Thymus (tissue), 11 donors: ENCODE results near the gene TOP1. TPM values are rescaled to one million over a fixed set of nuclear protein-coding genes. Genes with fewer than 3 reads are reported as not detected.
"Not testable (repeated sequence)": the region's sequence is repeated elsewhere in the genome, so short reads cannot be mapped to it uniquely, and the experiment has no call there.

Source experiments
- DNase-seq, 9 donors: peaks; one replicate each; pipeline ENCODE4 v3.0.0-alpha.2; 2013; ENCODE audit warnings: low spot score in 9 of 9, low read depth in 6 of 9, missing footprints in 1 of 9
- H3K27ac ChIP-seq, 2 donors: one replicate each; pipeline ENCODE4 v1.5.1; 2013; ENCODE audit warnings: control low read depth in 1 of 2, low read depth in 1 of 2, low read length in 1 of 2, mild to moderate bottlenecking in 1 of 2, moderate library complexity in 1 of 2
- H3K27me3 ChIP-seq, 2 donors: one replicate each; pipeline ENCODE4 v1.5.1; 2013; ENCODE audit warnings: low read length in 1 of 2; ENCODE audit not compliant: control insufficient read depth in 2 of 2, insufficient read depth in 1 of 2
- H3K36me3 ChIP-seq, 2 donors: one replicate each; pipeline ENCODE4 v1.5.1; 2013; ENCODE audit warnings: low read length in 1 of 2, mild to moderate bottlenecking in 1 of 2, moderate library complexity in 1 of 2; ENCODE audit not compliant: control insufficient read depth in 2 of 2, insufficient read depth in 2 of 2
- H3K4me1 ChIP-seq, 2 donors: one replicate each; pipeline ENCODE4 v1.5.1; 2013; ENCODE audit warnings: low read length in 2 of 2; ENCODE audit not compliant: control insufficient read depth in 2 of 2, insufficient read depth in 2 of 2
- H3K4me3 ChIP-seq, 2 donors: one replicate each; pipeline ENCODE4 v1.5.1; 2013; ENCODE audit warnings: low read length in 2 of 2, control low read depth in 1 of 2, mild to moderate bottlenecking in 1 of 2
- H3K9me3 ChIP-seq, 2 donors: one replicate each; pipeline ENCODE4 v1.5.1; 2013; ENCODE audit warnings: low read length in 1 of 2, mild to moderate bottlenecking in 1 of 2; ENCODE audit not compliant: control insufficient read depth in 2 of 2, insufficient read depth in 1 of 2
- WGBS: extraction: QIAGEN DNeasy Blood & Tissue Kit; methylation state at CpG from one replicate; pipeline ENCODE4 v1.1.7; 2013; 5-methylcytosine and 5-hydroxymethylcytosine counted together
- polyA plus RNA-seq: library from polyadenylated mRNA; stranded (reverse); fragments of 200-250 nt; gene quantifications from one replicate; pipeline ENCODE4 v1.2.3, GENCODE V29; 2013
- total RNA-seq: library from RNA; stranded (reverse); fragments of 120-200 nt; gene quantifications from one replicate; pipeline ENCODE4 v1.2.4, GENCODE V29; 2013
- donor health status: healthy.

The TOP1 gene
- total and polyA plus RNA-seq, 2 donors: 26.0 to 44.2 TPM

GRCh38 chr20:41100001-41100480 is 71.4 kb downstream of the TOP1 start:
- Histone ChIP-seq H3K4me1 (no peaks in the 10 kb centered on the region), H3K36me3 (peaks cover 43 to 83% of the 10 kb centered on the region in 2 donors), H3K4me3 (no peak overlapping the region), H3K9me3 (no peaks in the 10 kb centered on the region), H3K27ac (no peak overlapping the region), H3K27me3 (no peaks in the 10 kb centered on the region)
- WGBS: 99% methylated on average over 9 of the region's 9 CpGs
- DNase-seq: no peak

DNA sequence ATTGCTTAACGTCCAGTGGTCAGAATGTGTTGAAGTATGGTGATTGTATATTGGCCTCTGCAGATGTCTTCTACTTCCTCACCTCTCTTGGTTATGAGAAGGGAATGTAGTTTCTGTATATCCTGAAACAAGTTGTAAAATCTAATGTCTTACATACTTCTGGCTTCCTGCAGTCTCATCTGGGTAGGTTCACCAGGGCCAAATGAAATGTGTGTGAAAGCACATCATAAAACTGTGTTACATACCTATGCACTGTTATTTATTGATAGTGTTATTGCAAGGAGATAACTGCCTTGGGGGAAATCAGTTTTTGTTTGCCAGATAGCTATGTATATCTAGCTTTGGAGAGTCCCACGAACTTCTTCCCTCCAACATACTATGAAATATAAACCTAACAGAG is 73.0 kb downstream of the TOP1 start:
- H3K27me3 ChIP-seq: no peaks in the 10 kb centered on the region
- no peaks in the 10 kb centered on the region for H3K9me3 ChIP-seq
- WGBS: 96% methylated on average over 2 of the region's 2 CpGs
- no peak overlapping the region for H3K4me3 ChIP-seq
- peaks cover 42 to 78% of the 10 kb centered on the region in 2 donors for H3K36me3 ChIP-seq
- no peaks in the 10 kb centered on the region for H3K4me1 ChIP-seq
- H3K27ac ChIP-seq: no peak overlapping the region
- no peak for DNase-seq

GRCh38 chr20:41108531-41108930 is 79.9 kb downstream of the TOP1 start:
- DNase-seq: no peak
- H3K9me3 ChIP-seq: no peaks in the 10 kb centered on the region
- no peaks in the 10 kb centered on the region for H3K27me3 ChIP-seq
- H3K36me3 ChIP-seq: peaks cover 45 to 63% of the 10 kb centered on the region in 2 donors
- no peak overlapping the region for H3K27ac ChIP-seq
- 98% methylated on average over 1 of the region's 1 CpG for WGBS
- H3K4me1 ChIP-seq: no peaks in the 10 kb centered on the region
- no peak overlapping the region for H3K4me3 ChIP-seq

DNA sequence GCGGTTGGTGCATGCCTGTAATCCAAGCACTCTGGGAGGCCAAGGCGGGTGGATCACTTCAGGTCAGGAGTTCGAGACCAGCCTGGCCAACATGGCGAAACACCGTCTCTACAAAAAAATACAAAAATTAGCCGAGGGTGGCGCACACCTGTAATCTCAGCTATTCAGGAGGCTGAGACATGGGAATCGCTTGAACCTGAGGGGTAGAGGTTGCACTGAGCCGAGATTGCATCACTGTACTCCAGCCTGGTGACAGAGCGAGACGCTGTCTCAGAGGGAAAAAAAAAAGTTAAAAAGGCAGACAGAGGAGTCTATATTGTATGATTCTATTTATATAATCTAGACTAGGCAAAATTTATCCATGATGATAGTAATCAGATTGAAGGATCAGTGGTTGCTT is 81.4 kb downstream of the TOP1 start:
- peaks cover 46 to 64% of the 10 kb centered on the region in 2 donors for H3K36me3 ChIP-seq

GRCh38 chr20:41110930-41111577 is 82.4 kb downstream of the TOP1 start:
- WGBS: 97% methylated on average over 5 of the region's 5 CpGs
- Histone ChIP-seq H3K36me3 (peaks cover 57 to 72% of the 10 kb centered on the region in 2 donors), H3K27ac (no peak overlapping the region), H3K9me3 (no peaks in the 10 kb centered on the region), H3K4me1 (no peaks in the 10 kb centered on the region), H3K27me3 (no peaks in the 10 kb centered on the region), H3K4me3 (no peak overlapping the region)
- DNase-seq: no peak

More for the DNA sequence above, 81.4 kb downstream of the TOP1 start:
- H3K4me3 ChIP-seq: no peak overlapping the region
- H3K27ac ChIP-seq: no peak overlapping the region
- H3K4me1 ChIP-seq: no peaks in the 10 kb centered on the region
- DNase-seq: no peak
- H3K9me3 ChIP-seq: no peaks in the 10 kb centered on the region
- WGBS: 98% methylated on average over 11 of the region's 11 CpGs
- H3K27me3 ChIP-seq: no peaks in the 10 kb centered on the region

- Histone ChIP-seq H3K9me3 (no peaks in the 10 kb centered on the region), H3K4me3 (no peak overlapping the region), H3K27me3 (no peaks in the 10 kb centered on the region), H3K36me3 (peaks cover 61 to 77% of the 10 kb centered on the region in 2 donors), H3K4me1 (no peaks in the 10 kb centered on the region), H3K27ac (no peak overlapping the region)
- no peak for DNase-seq
- WGBS: 97% methylated on average over 5 of the region's 5 CpGs
These were observed 82.9 kb downstream of the TOP1 start for GRCh38 chr20:41111578-41111951.

DNA sequence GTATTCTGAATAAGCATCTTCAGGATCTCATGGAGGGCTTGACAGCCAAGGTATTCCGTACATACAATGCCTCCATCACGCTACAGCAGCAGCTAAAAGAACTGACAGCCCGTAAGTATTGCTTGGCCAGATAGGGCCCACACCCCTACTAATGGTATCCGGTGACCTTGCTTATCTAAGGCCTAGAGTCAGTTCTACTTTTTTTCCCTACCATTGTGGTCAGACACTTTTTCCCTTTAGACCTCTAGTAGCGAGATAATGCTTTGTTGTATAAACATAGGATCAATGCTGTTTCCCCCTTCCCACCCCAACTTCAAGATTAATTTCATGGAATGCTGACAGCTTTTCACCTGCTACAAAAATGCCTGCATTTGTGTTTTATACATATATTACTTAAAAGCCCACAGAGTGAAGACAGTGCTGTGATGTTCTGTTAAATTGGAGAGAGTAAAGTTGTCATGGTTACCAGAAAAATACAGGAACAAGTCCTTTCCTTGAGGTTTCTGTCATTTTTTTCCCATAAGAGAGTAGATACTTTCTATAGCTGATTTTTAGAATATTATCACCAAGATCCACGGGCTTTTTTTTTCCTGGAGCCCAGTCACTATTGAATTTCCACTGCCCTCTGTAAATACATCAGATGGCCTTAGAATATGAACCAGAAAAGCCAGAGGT is 87.8 kb downstream of the TOP1 start:
- Histone ChIP-seq H3K27me3 (no peaks in the 10 kb centered on the region), H3K36me3 (peaks cover 70 to 86% of the 10 kb centered on the region in 2 donors), H3K9me3 (no peaks in the 10 kb centered on the region), H3K4me1 (no peaks in the 10 kb centered on the region), H3K4me3 (no peak overlapping the region), H3K27ac (no peak overlapping the region)
- WGBS: 98% methylated on average over 6 of the region's 6 CpGs
- DNase-seq: no peak

DNA sequence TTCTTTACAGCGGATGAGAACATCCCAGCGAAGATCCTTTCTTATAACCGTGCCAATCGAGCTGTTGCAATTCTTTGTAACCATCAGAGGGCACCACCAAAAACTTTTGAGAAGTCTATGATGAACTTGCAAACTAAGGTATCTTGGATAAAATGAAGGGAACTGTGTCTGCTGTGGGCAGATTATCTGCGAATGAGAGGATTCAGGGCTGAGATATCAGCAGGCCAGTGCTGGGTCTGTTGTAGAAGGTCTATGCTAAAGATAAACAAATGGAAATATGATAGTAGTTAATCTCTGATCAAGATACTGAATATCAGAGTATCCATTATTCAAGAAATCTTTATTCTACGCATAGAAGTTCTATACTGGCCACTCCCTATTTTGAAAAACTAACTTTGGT is 89.5 kb downstream of the TOP1 start:
- not testable (repeated sequence) for DNase-seq, H3K9me3 ChIP-seq, H3K27ac ChIP-seq, H3K27me3 ChIP-seq, H3K4me3 ChIP-seq, H3K4me1 ChIP-seq
- 95% methylated on average over 6 of the region's 6 CpGs for WGBS
- H3K36me3 ChIP-seq: peaks cover 80 to 91% of the 10 kb centered on the region in 2 donors

- DNase-seq: no peak
- H3K9me3 ChIP-seq: no peaks in the 10 kb centered on the region
- H3K27me3 ChIP-seq: no peaks in the 10 kb centered on the region
- H3K4me1 ChIP-seq: no peaks in the 10 kb centered on the region
- 99% methylated on average over 3 of the region's 3 CpGs for WGBS
- H3K4me3 ChIP-seq: no peak overlapping the region
- H3K27ac ChIP-seq: no peak overlapping the region
- peaks cover 76 to 91% of the 10 kb centered on the region in 2 donors for H3K36me3 ChIP-seq
These were observed 90.0 kb downstream of the TOP1 start for GRCh38 chr20:41118632-41119031.
